IMR-90 (cell line): ENCODE data around the gene ADGRG1. TPM values are rescaled to one million over a fixed set of nuclear protein-coding genes. Genes with fewer than 3 reads are reported as not detected.

Source experiments
- ATAC-seq: fragments of 200-7000 bp; cut with Tn5 transposase; 2 replicates; pipeline ENCODE4 v1.9.1; 2020; ENCODE audit warnings: low read depth, mild to moderate bottlenecking, moderate library complexity
- BruUV-seq: library from RNA; stranded (reverse); fragments of 400-500 nt; replicated peaks from 2 replicates; lab custom pipeline; 2021; lab: Mats Ljungman, UMichigan
- CTCF ChIA-PET: fragments of 300-600 bp; formaldehyde crosslinking; extraction: SDS; loops from one replicate; lab custom pipeline; 2021; ENCODE audit warnings: antibody characterized with exemption; lab: Yijun Ruan, JAX
- POLR2A ChIA-PET: fragments of 300-600 bp; sonication (Branson Sonifier 250); formaldehyde crosslinking; loops from one replicate; lab custom pipeline; 2022; ENCODE audit warnings: antibody characterized with exemption; ENCODE audit not compliant: unreplicated experiment; lab: Charles Lee
- DNase-seq: peaks from one replicate; pipeline ENCODE4 v3.0.0; 2013
- H2AFZ ChIP-seq: replicated peaks from 2 replicates; pipeline ENCODE3; 2013; ENCODE audit warnings: low read length, mild to moderate bottlenecking; ENCODE audit not compliant: poor library complexity
- H2AK5ac ChIP-seq: 2 replicates; pipeline ENCODE4 v1.6.1; 2013; ENCODE audit warnings: low read depth, low read length, inconsistent platforms
- H2AK9ac ChIP-seq: replicated peaks from 2 replicates; pipeline ENCODE3; 2013; ENCODE audit warnings: mild to moderate bottlenecking, low read depth, low read length, moderate library complexity; ENCODE audit not compliant: poor library complexity
- H2BK120ac ChIP-seq: 2 replicates; pipeline ENCODE4 v1.6.1; 2013; ENCODE audit warnings: low read depth, low read length, inconsistent platforms
- H2BK15ac ChIP-seq: 3 replicates; pipeline ENCODE4 v1.6.1; 2013; ENCODE audit warnings: low read depth, low read length, inconsistent platforms
- H2BK20ac ChIP-seq: 2 replicates; pipeline ENCODE4 v1.6.1; 2013; ENCODE audit warnings: low read depth, mild to moderate bottlenecking, inconsistent platforms, low read length, moderate library complexity
- H2BK5ac ChIP-seq: 2 replicates; pipeline ENCODE4 v1.6.1; 2013; ENCODE audit warnings: mild to moderate bottlenecking, low read depth, low read length, inconsistent platforms; ENCODE audit not compliant: poor library complexity, severe bottlenecking
- H3K14ac ChIP-seq: replicated peaks from 2 replicates; pipeline ENCODE4 v1.6.1; 2013; ENCODE audit warnings: low read depth, low read length, inconsistent platforms
- H3K18ac ChIP-seq: 2 replicates; pipeline ENCODE4 v1.6.1; 2013; ENCODE audit warnings: low read depth, low read length, control low read depth
- H3K23ac ChIP-seq: 2 replicates; pipeline ENCODE4 v1.6.1; 2013; ENCODE audit warnings: low read depth, low read length, inconsistent platforms
- H3K27ac ChIP-seq: 2 replicates; pipeline ENCODE4 v1.5.1; 2013; ENCODE audit warnings: mild to moderate bottlenecking, control low read depth, low read length; ENCODE audit not compliant: insufficient read depth
- H3K27me3 ChIP-seq: 2 replicates; pipeline ENCODE4 v1.6.1; 2013; ENCODE audit warnings: low read length; ENCODE audit not compliant: control insufficient read depth, insufficient read depth
- H3K36me3 ChIP-seq: 2 replicates; pipeline ENCODE4 v1.6.1; 2013; ENCODE audit warnings: low read length, mixed read lengths; ENCODE audit not compliant: control insufficient read depth, insufficient read depth
- H3K4ac ChIP-seq: 2 replicates; pipeline ENCODE4 v1.6.1; 2013; ENCODE audit warnings: low read depth, low read length, inconsistent platforms
- H3K4me1 ChIP-seq: 2 replicates; pipeline ENCODE4 v1.6.1; 2013; ENCODE audit warnings: low read length, mixed read lengths; ENCODE audit not compliant: control insufficient read depth, insufficient read depth
- H3K4me2 ChIP-seq: 2 replicates; pipeline ENCODE4 v1.6.1; 2013; ENCODE audit warnings: low read depth, mild to moderate bottlenecking, control low read depth, low read length, moderate library complexity
- H3K4me3 ChIP-seq: 2 replicates; pipeline ENCODE4 v1.5.1; 2013; ENCODE audit warnings: low read depth, mild to moderate bottlenecking, control low read depth, low read length, moderate library complexity; ENCODE audit not compliant: insufficient read depth
- H3K56ac ChIP-seq: 2 replicates; pipeline ENCODE4 v1.6.1; 2013; ENCODE audit warnings: low read length, inconsistent platforms; ENCODE audit not compliant: insufficient read depth; ENCODE audit errors: extremely low read depth
- H3K79me1 ChIP-seq, 2 experiments: 2 replicates each; pipeline ENCODE4 v1.6.1; 2013; ENCODE audit warnings: low read length in 2 of 2, inconsistent platforms in 1 of 2, low read depth in 1 of 2
- H3K9ac ChIP-seq: 2 replicates; pipeline ENCODE4 v1.6.1; 2013; ENCODE audit warnings: low read depth, low read length, control low read depth
- H3K9me1 ChIP-seq: 2 replicates; pipeline ENCODE4 v1.6.1; 2013; ENCODE audit warnings: low read length, inconsistent platforms; ENCODE audit not compliant: insufficient read depth
- H3K9me3 ChIP-seq: 2 replicates; pipeline ENCODE4 v1.6.1; 2013; ENCODE audit warnings: low read length; ENCODE audit not compliant: control insufficient read depth, insufficient read depth
- H4K20me1 ChIP-seq: 2 replicates; pipeline ENCODE4 v1.6.1; 2013; ENCODE audit warnings: low read length, inconsistent platforms; ENCODE audit not compliant: insufficient read depth
- H4K5ac ChIP-seq: 2 replicates; pipeline ENCODE4 v1.6.1; 2013; ENCODE audit warnings: mild to moderate bottlenecking, low read depth, low read length, control low read depth
- H4K8ac ChIP-seq, 2 experiments: 2 replicates each; pipeline ENCODE4 v1.6.1; 2013; ENCODE audit warnings: low read depth in 2 of 2, low read length in 2 of 2, control low read depth in 1 of 2, inconsistent platforms in 1 of 2
- H4K91ac ChIP-seq: 2 replicates; pipeline ENCODE4 v1.6.1; 2013; ENCODE audit warnings: low read depth, low read length, inconsistent platforms; ENCODE audit not compliant: insufficient read depth
- BHLHE40 ChIP-seq: fragments of 150-350 bp; IDR thresholded peaks from 2 replicates; pipeline ENCODE4 v1.6.1; 2016; ENCODE audit warnings: mild to moderate bottlenecking, low read depth, low read length
- CEBPB ChIP-seq: IDR thresholded peaks from 2 replicates; pipeline ENCODE4 v1.6.1; 2012; ENCODE audit warnings: low read depth, low read length, improper control_type of control experiment
- CHD1 ChIP-seq: IDR thresholded peaks from 2 replicates; pipeline ENCODE4 v1.6.1; 2012; ENCODE audit warnings: low read depth, low read length, improper control_type of control experiment
- CTCF ChIP-seq: conservative IDR thresholded peaks from 2 replicates; pipeline ENCODE4 v1.5.1; 2012; ENCODE audit warnings: mild to moderate bottlenecking, low read depth, low read length, improper control_type of control experiment
- ELK1 ChIP-seq: fragments of 150-350 bp; IDR thresholded peaks from 2 replicates; pipeline ENCODE4 v1.6.1; 2016; ENCODE audit warnings: low read depth, mild to moderate bottlenecking, low read length, moderate library complexity, borderline replicate concordance
- MAFK ChIP-seq: IDR thresholded peaks from 2 replicates; pipeline ENCODE4 v1.6.1; 2012; ENCODE audit warnings: low read depth, low read length, improper control_type of control experiment
- MAZ ChIP-seq: IDR thresholded peaks from 2 replicates; pipeline ENCODE4 v1.6.1; 2012; ENCODE audit warnings: low read depth, mild to moderate bottlenecking, low read length, improper control_type of control experiment, moderate library complexity, borderline replicate concordance
- MXI1 ChIP-seq: IDR thresholded peaks from 2 replicates; pipeline ENCODE4 v1.6.1; 2012; ENCODE audit warnings: low read depth, mild to moderate bottlenecking, low read length, moderate library complexity, borderline replicate concordance
- POLR2A ChIP-seq: IDR thresholded peaks from 2 replicates; pipeline ENCODE4 v1.6.1; 2012; ENCODE audit warnings: mild to moderate bottlenecking, low read depth, low read length
- RAD21 ChIP-seq: IDR thresholded peaks from 2 replicates; pipeline ENCODE4 v1.6.1; 2012; ENCODE audit warnings: low read length, improper control_type of control experiment
- RCOR1 ChIP-seq: IDR thresholded peaks from 2 replicates; pipeline ENCODE4 v1.6.1; 2012; ENCODE audit warnings: mild to moderate bottlenecking, low read length, improper control_type of control experiment; ENCODE audit not compliant: insufficient replicate concordance
- RFX5 ChIP-seq: IDR thresholded peaks from 2 replicates; pipeline ENCODE4 v1.8.0; 2012; ENCODE audit warnings: low read depth, mild to moderate bottlenecking, low read length, moderate library complexity
- SMC3 ChIP-seq: fragments of 150-350 bp; IDR thresholded peaks from 2 replicates; pipeline ENCODE4 v1.6.1; 2016; ENCODE audit warnings: low read depth, mild to moderate bottlenecking, antibody characterized with exemption, low read length, moderate library complexity
- USF2 ChIP-seq: fragments of 150-350 bp; IDR thresholded peaks from 2 replicates; pipeline ENCODE4 v1.6.1; 2017; ENCODE audit warnings: mild to moderate bottlenecking, antibody characterized with exemption, low read length, low read depth
- WGBS, 2 experiments: methylation state at CpG; one replicate each; pipeline versions ENCODE4 v1.1.5 to v1.1.7; 2013; ENCODE audit warnings: missing lambda C conversion rate in 2 of 2; ENCODE audit not compliant: insufficient read length in 1 of 2; ENCODE audit errors: extremely low coverage in 2 of 2; 5-methylcytosine and 5-hydroxymethylcytosine counted together
- dilution Hi-C: fragments of 300-500 bp; cut with HindIII; formaldehyde crosslinking; loops from one replicate; pipeline ENCODE4 v1.14.3; 2018; ENCODE audit warnings: low sequenced_read_pairs; ENCODE audit not compliant: unreplicated experiment
- in situ Hi-C: fragments of 300-500 bp; cut with MboI; formaldehyde crosslinking; loops from 3 replicates; pipeline ENCODE4 v1.14.3; 2019; ENCODE audit warnings: low sequenced_read_pairs, inconsistent platforms, mixed read lengths
- intact Hi-C: fragments of 100-400 bp; cut with micrococcal nuclease; formaldehyde crosslinking; loops from 2 replicates; pipeline ENCODE4 v1.10.0; 2022
- polyA plus RNA-seq, 3 experiments: library from polyadenylated mRNA; depleted of rRNA; stranded (reverse); fragments of >200 nt; gene quantifications; 2 replicates each; pipeline ENCODE4 v1.2.3, GENCODE V29; 2012; ENCODE audit warnings: low replicate concordance in 1 of 3
- total RNA-seq: library from RNA; depleted of rRNA; stranded (reverse); fragments of >200 nt; gene quantifications from 2 replicates; pipeline ENCODE4 v1.2.3, GENCODE V29; 2012

The ADGRG1 gene
- total and polyA plus RNA-seq, 2 of the 4 experiments (the other 2 are of a cell fraction), result 0.90 to 8.4 TPM

- peak; percentile 63; the same call in 1 of the 2 replicates for TF ChIP-seq MAFK
- TF ChIP-seq CTCF, result 0 out of 2 replicates have a peak, but pooled peaks have one; percentile 27
Measured at GRCh38 chr16:57628008-57628781, at the start of gene ADGRG1 (continued).

- H2BK5ac ChIP-seq, result no peak overlapping the region
- no peak overlapping the region for H3K27ac ChIP-seq
- H3K79me1 ChIP-seq, result no peaks in the 10 kb centered on the region
- no peak overlapping the region for H2BK120ac ChIP-seq
- H4K8ac ChIP-seq, result no peak overlapping the region
- no peaks in the 10 kb centered on the region for H3K9me3 ChIP-seq
- no peak overlapping the region for H3K18ac ChIP-seq
- no peak overlapping the region for H3K4ac ChIP-seq
- no peaks in the 10 kb centered on the region for H3K9me1 ChIP-seq
- H4K5ac ChIP-seq, result no peak overlapping the region
- ChIA-PET POLR2A (no interaction called here), CTCF (no interaction called here)
- ATAC-seq, result no peak
- dilution Hi-C loops, result no loop called here
- no peak for DNase-seq
- H2BK15ac ChIP-seq, result no peak overlapping the region
- no peak overlapping the region for H3K4me3 ChIP-seq
- BruUV-seq, result no TSS peak
- intact Hi-C loops, result loop anchor here (5.0 kb wide), 2 partner anchors 158 to 423 kb away; partner anchors contain the start of genes KATNB1, USB1 and ZNF319
- H3K4me2 ChIP-seq, result no peak overlapping the region
- no peaks in the 10 kb centered on the region for H3K4me1 ChIP-seq
- H4K20me1 ChIP-seq, result no peaks in the 10 kb centered on the region
- H2AFZ ChIP-seq, result no peak overlapping the region
- no peak overlapping the region for H2BK20ac ChIP-seq
- H3K36me3 ChIP-seq, result no peaks in the 10 kb centered on the region
- H3K56ac ChIP-seq, result no peak overlapping the region
- no peak overlapping the region for H4K91ac ChIP-seq
- in situ Hi-C loops, result no loop called here
- no CpG with 5 or more reads among the region's 2 CpGs for WGBS, 2 experiments
- H3K23ac ChIP-seq, result no peak overlapping the region
- no peak overlapping the region for H3K14ac ChIP-seq
- H2AK9ac ChIP-seq, result no peak overlapping the region
- H2AK5ac ChIP-seq, result no peak overlapping the region
- H3K27me3 ChIP-seq, result peaks cover 22% of the 10 kb centered on the region
- H3K9ac ChIP-seq, result no peak overlapping the region
- TF ChIP-seq SMC3, result no peak
- TF ChIP-seq RFX5, result no peak
- TF ChIP-seq CEBPB, result no peak
- TF ChIP-seq RAD21, result no peak
- no peak for TF ChIP-seq CHD1
- TF ChIP-seq RCOR1, result no peak
- no peak for TF ChIP-seq BHLHE40
- TF ChIP-seq USF2, result no peak
- TF ChIP-seq MAZ, result no peak
- no peak for TF ChIP-seq POLR2A
- no peak for TF ChIP-seq MXI1
- no peak for TF ChIP-seq ELK1
Measured at GRCh38 chr16:57579361-57579665, 49.1 kb upstream of the ADGRG1 start.
